SIG-M5 (cell line): Measurements from ENCODE around the gene CCN6.

Experiments used
- DNase-seq: peaks from one replicate; lab custom pipeline; 2025; lab: John Stamatoyannopoulos, UW

The CCN6 gene

DNA sequence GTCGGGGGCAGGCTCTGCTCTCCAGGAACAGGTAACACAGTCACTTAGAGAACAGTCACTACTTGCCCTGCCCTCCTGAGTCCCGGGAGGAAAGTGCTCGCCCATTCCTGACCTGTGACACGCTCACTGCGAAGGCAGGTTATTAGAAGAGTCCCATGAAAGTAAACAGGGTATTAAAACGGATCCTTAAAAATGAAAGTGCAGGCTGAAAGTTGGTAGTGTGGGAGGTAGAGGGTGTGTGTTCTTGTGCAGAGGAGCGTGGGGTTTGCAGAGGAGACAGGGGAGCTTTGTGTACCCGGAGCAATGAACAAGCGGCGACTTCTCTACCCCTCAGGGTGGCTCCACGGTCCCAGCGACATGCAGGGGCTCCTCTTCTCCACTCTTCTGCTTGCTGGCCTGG is at the start of gene CCN6:
Gene CCN6, plus strand, starts transcription at position 104 of the 400 bp plus-strand sequence. Its CDS starts 254 bp downstream, at position 358.
- DNase-seq = no peak

DNA sequence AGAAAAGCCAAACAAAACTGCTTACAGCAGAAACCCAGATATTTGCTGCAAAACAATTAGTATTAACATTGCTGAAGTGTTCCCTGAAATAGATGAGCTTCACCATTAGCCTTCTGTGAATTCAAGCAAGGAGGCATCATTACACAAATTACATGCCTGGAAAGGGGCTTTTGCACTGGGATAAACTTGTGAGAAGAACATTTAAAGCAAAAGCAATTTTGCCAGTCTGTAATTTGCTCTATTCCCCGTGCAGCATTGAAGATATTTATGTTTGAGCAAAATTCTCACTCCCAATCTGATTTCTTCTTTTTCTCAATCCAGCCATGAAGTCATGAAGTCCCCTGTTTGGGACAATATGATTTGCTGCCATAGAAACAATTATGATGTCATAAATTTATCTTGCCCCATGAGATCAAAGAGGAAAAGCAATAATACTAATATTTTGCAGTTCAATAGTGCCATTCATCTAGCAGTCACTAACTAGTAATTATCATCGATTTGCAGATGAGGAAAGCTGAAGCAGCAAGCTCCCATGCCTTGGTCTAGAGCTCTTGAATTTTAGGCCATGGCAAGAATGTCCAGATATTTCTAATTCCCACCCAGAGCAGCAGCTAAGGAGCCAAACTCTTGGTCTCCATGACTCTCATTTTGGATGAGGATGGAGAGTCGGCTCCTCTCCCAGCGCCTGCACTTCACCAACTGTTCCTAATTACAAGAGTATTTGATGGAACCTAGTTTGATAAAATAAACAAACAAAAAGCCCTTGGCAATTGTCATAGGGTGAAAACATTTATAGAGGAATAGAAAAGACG is 49.5 kb upstream of the CCN6 start:
- no peak for DNase-seq

DNA sequence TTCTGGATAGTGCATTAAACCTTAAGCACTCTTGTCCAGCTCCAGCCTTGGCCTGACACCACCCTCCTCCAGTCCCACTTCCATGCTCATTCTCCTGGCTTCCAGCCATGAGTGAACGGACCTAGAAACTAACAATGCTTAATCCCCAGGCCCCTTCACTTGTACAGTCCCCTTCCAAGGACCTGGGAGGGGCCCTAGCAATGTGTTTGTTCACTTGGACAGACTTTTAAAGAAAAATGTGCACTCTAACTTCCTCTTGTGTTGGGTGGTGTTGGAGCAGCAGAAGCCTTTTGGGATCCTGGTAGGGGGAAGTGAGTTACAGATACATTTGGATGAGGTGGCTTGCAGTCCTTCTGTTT is 48.9 kb upstream of the CCN6 start:
- no peak for DNase-seq

DNA sequence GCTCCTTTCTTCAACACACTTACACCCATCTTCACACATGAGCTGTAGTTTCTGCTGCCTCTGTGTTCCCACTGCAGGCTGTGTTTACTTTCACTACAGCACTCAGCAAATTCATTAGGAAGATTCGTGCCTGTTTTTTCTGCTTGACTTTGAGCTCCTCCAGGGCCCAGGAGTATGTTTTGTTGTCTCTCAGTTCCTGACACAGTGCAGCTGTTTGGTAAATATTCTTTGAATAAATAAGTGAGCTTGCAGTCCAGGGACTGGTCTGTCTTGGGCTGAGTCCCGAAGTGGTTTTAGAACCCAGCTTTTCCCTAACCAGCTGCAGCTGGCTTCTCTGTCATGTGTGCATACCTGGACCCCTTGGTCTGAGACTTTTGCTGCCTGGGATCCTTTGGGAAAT is 46.6 kb upstream of the CCN6 start:
- DNase-seq = no peak

DNA sequence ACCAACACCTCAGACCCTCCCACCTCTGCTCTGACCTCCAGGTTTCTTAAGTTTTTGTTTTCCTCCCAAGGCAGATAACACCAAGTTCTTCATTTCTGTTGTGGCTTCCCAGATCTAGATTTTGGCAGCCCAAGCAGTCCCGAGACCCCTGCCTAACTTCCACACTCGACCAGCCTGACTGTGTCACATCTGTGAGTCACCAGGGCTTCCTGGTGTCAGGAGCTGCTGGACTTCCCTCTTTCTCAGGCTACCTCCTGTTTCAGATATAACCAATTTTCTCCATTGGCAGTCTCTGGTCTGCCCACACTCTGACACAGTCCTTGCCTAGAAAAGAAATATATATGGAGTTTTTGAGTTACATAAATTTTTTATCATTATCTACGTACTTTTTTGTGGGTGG is 46.1 kb upstream of the CCN6 start:
- no peak for DNase-seq

DNA sequence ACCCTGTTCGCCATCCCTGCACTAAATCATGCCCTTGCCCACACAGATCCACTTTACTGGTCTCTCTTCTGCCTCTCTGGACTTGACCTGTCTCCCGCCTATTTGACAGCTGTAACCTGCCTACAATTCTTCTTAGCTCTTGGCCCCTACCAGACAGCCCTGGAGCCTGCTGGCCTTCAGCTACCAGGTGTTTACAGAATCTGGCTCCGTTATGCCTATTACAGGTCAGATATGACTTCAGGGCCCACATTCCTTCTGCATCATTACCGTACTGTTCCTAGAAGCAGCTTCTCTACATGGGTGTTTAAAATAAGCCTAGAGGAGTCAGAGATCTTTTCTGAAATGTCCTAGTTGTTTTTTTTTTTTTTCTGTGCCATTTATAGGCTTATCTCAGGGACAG is 45.4 kb upstream of the CCN6 start:
- DNase-seq = no peak

DNA sequence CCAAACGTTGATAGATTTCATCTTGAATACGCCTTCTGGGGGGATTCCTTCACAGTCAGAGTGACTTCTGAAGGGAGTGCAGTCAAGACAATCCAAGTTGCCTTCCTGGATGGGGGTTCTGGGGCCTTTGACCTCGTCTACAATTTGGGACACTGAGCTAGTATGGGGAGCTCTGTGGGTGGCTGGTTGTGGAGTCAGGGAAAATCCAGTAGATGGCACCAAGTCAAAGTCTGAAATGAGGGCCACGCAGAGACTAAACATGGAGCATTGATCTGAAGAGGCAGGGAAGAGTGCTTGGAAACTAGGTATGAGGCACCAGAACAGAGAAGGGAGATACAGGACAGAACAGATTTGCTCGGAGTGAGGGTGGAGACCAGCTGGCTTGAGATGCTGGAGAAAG is 43.6 kb upstream of the CCN6 start:
- DNase-seq = no peak

DNA sequence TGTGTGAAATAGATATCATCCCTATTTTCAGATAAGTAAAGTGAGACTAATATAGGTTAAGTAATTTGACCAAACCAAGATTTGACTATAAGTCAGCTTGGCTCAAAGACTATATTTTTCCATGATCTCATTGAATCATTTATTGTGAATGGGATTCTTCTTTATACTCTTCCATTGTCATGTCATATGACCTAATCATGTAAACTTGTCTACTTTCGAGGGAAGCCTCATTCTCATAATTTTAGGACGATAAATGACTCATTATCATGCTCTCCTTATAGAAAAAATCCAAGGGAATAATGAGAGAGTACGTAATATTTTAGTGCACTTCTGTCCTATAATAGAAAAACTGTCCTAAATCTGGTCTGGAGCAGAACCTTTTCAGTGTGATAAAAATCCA is 40.9 kb upstream of the CCN6 start:
- DNase-seq = no peak

DNA sequence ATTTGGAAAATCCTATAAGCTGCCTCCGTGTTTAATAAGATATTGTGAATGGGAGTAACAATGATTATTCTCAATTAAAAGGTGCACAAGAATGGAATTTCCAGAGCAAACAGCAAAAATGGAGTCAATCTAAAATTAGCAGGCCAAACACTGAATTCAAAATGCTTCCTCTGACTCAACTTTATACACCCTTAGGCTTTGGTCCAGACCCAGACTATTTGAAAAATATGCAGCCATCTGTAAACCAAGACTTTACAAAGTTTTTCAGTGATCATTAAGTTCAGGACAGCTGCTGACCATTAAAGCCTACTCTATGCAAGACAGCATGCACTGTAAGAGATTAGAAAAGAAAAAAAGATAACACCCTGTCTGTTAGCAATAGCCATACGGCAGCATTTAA is 39.4 kb upstream of the CCN6 start:
- no peak for DNase-seq

DNA sequence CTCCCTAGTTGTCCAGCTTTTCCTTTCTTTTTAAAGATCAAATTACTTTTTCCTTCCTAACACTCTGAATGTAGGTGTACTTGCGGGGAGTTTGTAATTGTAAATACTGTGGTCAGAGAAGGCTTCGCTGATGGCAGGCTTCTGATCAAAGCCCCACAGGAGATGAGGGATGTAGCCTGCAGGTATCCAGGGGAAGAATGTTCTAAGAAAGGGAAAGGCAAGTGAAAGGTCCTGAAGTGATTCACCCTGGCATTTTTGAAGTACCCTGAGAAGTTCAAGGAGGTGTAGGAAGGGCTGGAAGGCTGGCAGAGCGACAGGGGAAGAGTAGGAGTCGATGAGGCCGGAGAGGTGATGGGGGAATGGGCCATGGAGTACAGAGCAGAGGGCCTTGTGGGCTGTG is 38.2 kb upstream of the CCN6 start:
- no peak for DNase-seq

DNA sequence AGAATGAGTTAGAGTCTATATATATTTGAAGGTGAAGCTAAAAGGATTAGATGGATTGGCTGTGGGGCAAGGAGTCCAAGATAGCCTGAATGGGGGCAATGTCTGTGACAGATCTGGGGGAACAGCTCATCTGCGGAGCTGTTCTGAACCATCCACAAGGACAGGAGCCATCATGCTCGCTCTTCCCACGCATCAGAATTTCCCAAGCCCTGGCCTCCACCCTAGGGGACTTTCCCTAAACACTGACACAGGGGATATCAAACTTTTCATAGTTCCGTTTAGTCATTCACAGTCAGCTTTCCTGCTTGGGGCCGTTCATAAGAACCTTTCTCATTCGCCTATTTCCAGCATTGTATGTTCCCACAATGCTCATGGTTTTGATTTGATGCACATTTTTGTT is 37.6 kb upstream of the CCN6 start:
- no peak for DNase-seq

DNA sequence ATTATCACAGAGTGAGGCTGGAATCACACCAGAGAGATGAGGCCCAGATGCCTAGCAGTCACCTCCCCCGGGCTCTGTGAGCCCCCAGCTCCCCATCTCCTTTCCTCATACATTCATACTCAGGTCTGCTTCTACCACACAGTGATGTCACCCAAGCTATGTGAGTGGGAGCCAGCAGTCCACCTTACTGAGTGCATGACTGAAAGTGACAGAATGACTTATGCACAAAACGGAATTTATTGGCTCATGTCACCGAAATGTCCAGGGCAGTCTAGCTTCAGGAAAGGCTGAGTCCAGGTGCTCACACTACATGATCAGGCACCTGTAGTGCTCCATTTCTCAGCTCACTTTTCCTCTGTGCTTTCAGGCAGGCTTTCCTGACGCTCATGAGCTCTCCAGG is 36.7 kb upstream of the CCN6 start:
- DNase-seq = no peak

DNA sequence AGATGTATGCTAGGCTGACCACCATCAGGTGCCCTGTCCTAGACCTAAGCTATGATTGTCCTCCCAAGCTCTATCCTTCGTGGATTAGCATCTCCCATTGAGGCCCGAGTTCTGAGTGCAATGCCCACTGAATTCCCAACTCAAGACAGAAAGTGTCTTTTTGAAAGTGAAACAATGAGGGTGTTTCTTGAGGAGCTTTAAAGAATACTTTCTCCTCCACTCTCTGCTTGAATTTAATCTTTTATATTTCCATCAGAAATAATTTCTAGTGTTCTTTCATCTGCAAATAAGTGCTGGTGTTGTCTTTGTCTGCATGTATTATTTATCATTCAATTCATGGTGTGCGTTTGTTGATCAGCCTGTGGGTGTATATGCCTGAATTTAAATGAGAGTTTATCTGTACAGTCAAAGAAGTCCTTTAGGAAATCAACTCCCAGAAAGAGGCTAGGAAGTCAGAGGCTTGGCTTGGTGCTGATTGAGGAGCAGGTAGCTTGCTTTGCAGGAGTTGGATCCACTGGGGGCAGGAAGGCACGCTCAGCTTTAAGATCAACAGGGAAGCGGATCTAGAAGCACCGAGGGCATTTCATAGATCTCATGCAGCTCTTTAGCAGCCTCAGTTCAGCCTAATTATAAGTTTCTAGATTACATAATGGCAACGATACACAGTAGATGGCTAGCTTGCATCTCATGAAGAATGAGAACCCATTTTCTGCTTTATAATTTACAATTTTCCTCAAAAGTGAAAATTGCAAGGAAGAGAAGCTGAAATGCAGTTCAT is 36.0 kb upstream of the CCN6 start:
- DNase-seq = no peak

DNA sequence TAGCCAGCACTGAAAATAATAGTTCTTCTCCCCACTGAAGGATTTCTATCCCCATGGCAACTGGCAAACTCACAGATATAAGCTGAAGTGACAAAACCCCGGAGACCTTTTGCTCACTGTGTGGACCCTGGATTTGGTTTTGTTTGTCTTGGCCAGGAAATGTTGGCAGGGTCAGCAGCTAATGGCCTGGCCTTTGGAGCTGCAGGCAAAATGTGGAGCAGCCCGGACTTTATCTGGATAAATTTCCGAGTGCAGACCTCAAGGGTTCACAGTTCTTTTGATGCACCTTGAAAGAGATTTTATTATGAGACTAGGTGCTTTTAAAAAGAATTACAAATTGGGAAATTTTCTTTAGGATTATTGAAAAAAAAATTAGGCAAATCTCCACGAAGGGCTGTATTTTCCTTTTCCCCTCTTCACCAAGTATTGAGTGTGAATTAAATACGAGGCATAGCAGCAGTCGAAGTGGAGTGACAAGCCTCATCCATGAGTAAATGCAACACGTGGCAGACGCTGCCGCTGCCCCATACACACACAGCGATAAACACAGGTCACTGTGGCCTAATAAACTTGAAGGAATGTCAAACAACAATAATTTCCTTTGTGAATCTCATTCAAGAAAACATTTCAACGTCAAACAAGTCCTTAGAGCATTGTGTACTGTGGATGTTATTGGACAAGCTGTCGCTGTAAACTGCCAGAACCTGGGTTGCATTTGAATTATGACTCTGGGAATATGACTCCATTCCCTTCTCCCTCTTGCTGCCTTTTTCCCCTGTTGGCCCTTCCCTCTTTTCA is 35.1 kb upstream of the CCN6 start:
- no peak for DNase-seq

DNA sequence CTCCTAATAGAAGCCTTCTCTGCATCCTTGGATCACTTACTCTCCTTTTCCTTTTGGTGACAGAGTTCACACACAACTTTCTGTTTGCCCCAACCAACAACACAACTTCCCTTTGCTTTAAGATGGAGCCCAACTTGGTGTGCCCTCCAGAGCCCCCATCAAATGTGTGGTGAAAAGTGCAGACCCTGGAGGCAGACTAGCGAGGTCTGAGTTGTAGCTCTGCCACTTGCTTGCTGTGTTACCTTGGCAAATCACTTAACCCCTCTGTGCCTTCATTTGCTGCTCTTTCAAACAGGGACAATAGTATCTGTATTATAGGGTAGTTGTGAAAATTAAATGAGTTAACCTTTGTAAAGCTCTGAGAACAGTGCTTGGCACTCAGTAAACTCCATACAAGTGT is 34.3 kb upstream of the CCN6 start:
- no peak for DNase-seq

DNA sequence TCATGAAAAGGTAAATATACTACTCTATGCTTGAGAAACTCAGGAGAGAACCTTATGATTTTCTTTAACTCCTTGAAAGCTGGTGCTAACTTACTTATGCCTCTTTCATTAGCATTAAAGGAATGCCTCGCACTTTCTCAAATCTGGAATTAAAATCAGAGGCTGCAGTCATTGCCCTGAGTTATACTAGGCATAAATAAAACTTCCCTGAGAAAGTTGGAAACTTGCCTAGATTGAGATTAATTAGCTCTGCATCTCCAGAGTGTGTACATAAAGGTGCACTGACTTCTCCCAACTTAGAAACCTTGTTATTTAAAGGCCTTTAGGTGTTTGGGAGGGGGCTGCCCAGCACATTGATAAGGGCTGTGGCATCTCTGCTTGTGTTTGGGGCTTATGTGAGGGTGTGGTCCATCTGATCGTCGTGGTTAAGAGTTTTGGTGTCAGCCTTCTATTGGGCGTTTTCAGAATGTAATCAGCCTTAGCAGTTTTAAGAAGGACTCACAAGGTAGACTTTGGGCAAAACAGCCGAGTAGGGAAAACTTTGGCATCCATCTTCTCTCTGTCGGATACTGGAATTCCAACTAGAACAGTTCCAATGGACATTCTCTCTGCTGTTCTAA is 32.1 kb upstream of the CCN6 start:
- DNase-seq = no peak

DNA sequence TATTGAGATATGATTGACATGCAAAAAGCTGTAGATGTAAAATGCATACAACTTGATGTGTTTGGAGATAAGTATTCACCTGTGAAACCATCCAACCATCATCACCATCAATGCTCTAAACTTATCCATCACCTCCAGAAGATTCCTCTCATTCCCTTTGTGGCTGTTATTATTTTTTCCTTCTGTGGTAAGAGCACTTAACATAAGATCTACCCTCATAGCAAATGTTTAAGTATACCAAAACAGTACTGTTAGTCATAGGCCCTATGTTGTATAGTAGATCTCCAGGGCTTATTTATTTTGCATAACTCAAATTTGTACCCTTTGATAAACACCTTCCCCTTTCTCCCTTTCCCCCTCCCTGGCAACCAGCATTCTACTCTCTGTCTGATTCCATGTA is 31.2 kb upstream of the CCN6 start:
- no peak for DNase-seq

DNA sequence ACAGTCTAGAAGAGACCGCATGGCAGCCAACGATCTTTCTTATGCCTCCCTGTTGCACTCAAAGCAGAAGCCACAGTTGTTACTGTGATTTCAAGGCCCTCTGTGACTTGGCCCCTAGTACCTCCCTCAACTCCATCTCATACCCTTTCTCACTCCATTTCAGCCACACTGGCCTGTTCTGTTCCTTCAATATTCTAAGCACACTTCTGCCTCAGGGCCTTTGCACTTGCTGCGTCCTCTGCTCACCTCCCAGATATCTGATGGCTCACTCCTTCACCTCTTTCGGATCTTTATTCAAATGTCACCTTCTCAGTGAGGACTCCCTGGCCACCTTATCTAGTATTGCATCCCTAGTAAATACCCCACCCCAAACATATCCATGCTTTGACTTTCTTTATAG is 29.4 kb upstream of the CCN6 start:
- no peak for DNase-seq

DNA sequence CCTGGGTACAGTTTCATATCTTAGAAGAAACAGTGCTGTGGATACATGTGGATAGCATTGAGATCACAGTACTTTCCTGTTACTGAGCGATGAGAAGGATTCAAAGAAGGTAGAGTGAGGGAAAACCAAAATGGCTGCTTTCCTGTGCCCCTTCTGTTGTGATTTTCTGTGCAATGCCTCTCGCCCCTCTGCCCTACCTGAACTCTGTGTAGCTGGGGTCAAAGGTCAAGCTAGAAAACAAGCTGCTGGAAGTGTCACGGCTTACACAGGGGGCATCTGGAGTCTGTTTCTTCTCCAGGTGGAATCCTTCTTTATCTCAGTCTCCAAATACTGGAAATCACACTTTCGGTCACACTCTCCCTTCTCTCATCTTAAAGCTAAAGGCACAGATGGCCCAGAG is 27.0 kb upstream of the CCN6 start:
- no peak for DNase-seq

DNA sequence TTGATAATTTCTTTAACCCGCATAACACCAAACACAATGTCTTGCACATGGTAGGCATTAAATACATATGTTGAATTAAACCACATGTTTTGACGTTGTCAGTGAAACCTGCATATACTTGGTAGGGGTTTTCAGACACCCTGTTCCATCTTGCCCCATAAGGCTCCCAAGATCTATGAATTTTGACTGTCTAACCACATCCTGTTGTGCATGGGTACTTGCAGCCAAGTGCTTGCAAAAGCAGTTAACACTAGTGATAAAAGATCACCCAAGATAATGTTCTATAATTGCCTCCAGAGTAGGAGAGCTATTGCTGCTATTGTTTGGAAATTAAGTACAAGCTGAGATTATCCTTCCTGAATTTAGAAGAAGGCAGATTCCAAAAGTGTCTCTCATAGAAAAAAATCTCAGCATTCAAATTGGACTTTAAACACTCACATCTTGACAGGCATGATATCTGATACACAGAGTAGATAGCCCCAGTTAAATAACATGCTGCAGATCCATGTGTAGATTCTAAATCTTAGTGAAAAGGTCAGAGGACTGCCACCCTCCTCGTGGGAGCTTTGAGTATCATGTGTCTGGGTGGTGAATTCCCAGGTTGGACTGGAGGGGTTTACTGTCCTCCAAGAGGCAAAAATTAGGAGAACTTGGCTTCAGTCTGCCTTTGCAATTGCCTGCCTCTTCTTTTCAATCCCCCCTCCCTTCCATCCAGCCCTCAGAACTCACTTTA is 25.8 kb upstream of the CCN6 start:
- no peak for DNase-seq

DNA sequence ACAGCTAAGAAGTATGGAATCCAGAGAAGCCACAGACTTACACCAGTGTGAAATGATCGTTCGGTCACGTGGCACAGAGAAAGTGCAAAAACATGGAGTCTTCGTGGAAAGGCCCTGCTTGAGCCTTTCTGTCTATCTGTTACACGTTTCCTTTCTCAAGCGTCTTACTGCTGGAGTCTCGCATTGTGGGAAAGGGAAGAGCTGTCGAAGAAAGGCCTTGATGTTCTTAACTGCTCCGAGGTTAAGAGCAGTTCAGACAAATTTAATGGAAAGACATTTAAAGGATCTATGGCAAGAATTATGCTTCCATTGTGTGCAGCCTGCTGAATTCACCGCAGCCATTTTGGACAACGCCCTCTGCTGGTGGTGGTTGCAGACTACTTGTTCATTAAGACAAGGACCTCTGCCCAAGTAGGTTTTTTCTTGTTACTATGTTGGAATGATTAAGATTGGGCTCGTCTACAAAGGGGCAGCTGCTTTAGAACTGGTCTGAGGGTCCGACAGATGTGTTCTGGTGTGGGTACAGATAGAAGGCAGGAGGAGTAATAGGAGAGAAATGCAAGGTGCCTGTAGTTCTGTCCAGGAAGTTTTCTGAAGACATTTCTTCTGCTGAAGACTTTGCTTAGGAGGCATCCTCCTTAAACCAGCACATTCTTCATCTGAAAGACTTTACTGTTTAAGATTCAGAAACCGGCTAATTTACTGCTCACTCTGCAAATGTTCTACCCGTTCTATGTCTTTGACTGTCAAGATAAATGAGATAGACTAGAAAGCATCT is 24.7 kb upstream of the CCN6 start:
- DNase-seq = no peak
